Tibial artery (tissue), 4 donors: Measurements from ENCODE around the gene HHAT.

Experiments
- DNase-seq, 2 donors: peaks; one replicate each; pipeline ENCODE4 v3.0.0-alpha.2; 2019
- H3K27ac ChIP-seq, 2 donors: fragments of 200-600 bp; sonication (generic) in 1 of 2; 1 replicate in 1 of 2; 2 replicates in 1 of 2; pipeline ENCODE4 v1.5.1; 2018 to 2019; ENCODE audit warnings: mild to moderate bottlenecking in 1 of 2
- H3K27me3 ChIP-seq, 2 donors: fragments of 200-600 bp; sonication (generic) in 1 of 2; one replicate each; pipeline versions ENCODE4 v1.5.1 to v1.6.0; 2016 to 2019
- H3K36me3 ChIP-seq, 3 donors: fragments of 200-600 bp; sonication (generic) in 2 of 3; one replicate each; pipeline ENCODE4 v1.5.1; 2016 to 2019; ENCODE audit warnings: mild to moderate bottlenecking in 2 of 3
- H3K4me1 ChIP-seq, 4 donors: fragments of 200-600 bp; sonication (generic) in 2 of 4; 1 replicate in 3 of 4; 2 replicates in 1 of 4; pipeline ENCODE4 v1.5.1; 2016 to 2019
- H3K4me3 ChIP-seq, 2 donors: fragments of 200-600 bp; sonication (generic) in 1 of 2; 1 replicate in 1 of 2; 2 replicates in 1 of 2; pipeline ENCODE4 v1.5.1; 2018 to 2019; ENCODE audit warnings: mild to moderate bottlenecking in 2 of 2
- H3K9me3 ChIP-seq, 3 donors: fragments of 200-600 bp; sonication (generic) in 1 of 3; one replicate each; pipeline ENCODE4 v1.5.1; 2016 to 2019
- CTCF ChIP-seq, 2 experiments: fragments of 200-600 bp in 1 of 2; fragments of 450-650 bp in 1 of 2; IDR thresholded peaks; one replicate each; pipeline ENCODE4 v1.5.1; 2017 to 2019; ENCODE audit warnings: antibody characterized with exemption in 2 of 2, mild to moderate bottlenecking in 1 of 2, moderate library complexity in 1 of 2
- intact Hi-C: fragments of 100-400 bp; cut with DNase I; formaldehyde crosslinking; loops from one replicate; pipeline ENCODE4 v1.15.0; 2023; ENCODE audit warnings: low total_unique reads

HHAT gene

GRCh38 chr1:210629276-210629675 lies 300.6 kb downstream of the HHAT start:
- H3K4me1 ChIP-seq: peaks cover 0 to 9% (median 0%) of the 10 kb centered on the region in 4 donors
- no peaks in the 10 kb centered on the region for H3K27me3 ChIP-seq
- H3K9me3 ChIP-seq: no peaks in the 10 kb centered on the region
- intact Hi-C loops: no loop called here
- no peak overlapping the region for H3K4me3 ChIP-seq
- TF ChIP-seq CTCF (IDR thresholded peaks at IDR 0.05): no peak
- no peaks in the 10 kb centered on the region for H3K36me3 ChIP-seq
- no peak overlapping the region for H3K27ac ChIP-seq
- no peak for DNase-seq

- intact Hi-C loops: no loop called here
- Histone ChIP-seq H3K36me3 (no peaks in the 10 kb centered on the region), H3K4me1 (peaks cover 0 to 9% (median 0%) of the 10 kb centered on the region in 4 donors), H3K27ac (no peak overlapping the region), H3K9me3 (no peaks in the 10 kb centered on the region), H3K4me3 (no peak overlapping the region), H3K27me3 (no peaks in the 10 kb centered on the region)
- no peak for DNase-seq
- TF ChIP-seq CTCF (IDR thresholded peaks at IDR 0.05): no peak
These were observed 302.7 kb downstream of the HHAT start for GRCh38 chr1:210631399-210631798.

- Histone ChIP-seq H3K36me3 (no peaks in the 10 kb centered on the region), H3K9me3 (no peaks in the 10 kb centered on the region), H3K27me3 (no peaks in the 10 kb centered on the region), H3K4me3 (no peak overlapping the region), H3K27ac (no peak overlapping the region), H3K4me1 (peaks cover 0 to under 1% (median 0%) of the 10 kb centered on the region in 4 donors)
- DNase-seq: no peak
- TF ChIP-seq CTCF (IDR thresholded peaks at IDR 0.05): no peak
- intact Hi-C loops: no loop called here
These were observed 304.4 kb downstream of the HHAT start for GRCh38 chr1:210633140-210633539.

GRCh38 chr1:210633636-210634035 lies 304.9 kb downstream of the HHAT start:
- no peak for TF ChIP-seq CTCF (IDR thresholded peaks at IDR 0.05)
- Histone ChIP-seq H3K4me1 (no peaks in the 10 kb centered on the region), H3K27ac (no peak overlapping the region), H3K27me3 (no peaks in the 10 kb centered on the region), H3K4me3 (no peak overlapping the region), H3K9me3 (no peaks in the 10 kb centered on the region), H3K36me3 (no peaks in the 10 kb centered on the region)
- intact Hi-C loops: no loop called here
- no peak for DNase-seq

- Histone ChIP-seq H3K9me3 (no peaks in the 10 kb centered on the region), H3K27ac (no peak overlapping the region), H3K4me3 (no peak overlapping the region), H3K4me1 (no peaks in the 10 kb centered on the region), H3K27me3 (no peaks in the 10 kb centered on the region), H3K36me3 (no peaks in the 10 kb centered on the region)
- no peak for TF ChIP-seq CTCF (IDR thresholded peaks at IDR 0.05)
- intact Hi-C loops: no loop called here
- no peak for DNase-seq
These were observed 306.4 kb downstream of the HHAT start for GRCh38 chr1:210635108-210635507.

GRCh38 chr1:210641582-210641981 lies 312.9 kb downstream of the HHAT start:
- Histone ChIP-seq H3K4me3 (no peak overlapping the region), H3K27me3 (no peaks in the 10 kb centered on the region), H3K9me3 (no peaks in the 10 kb centered on the region), H3K27ac (no peak overlapping the region), H3K36me3 (no peaks in the 10 kb centered on the region), H3K4me1 (no peaks in the 10 kb centered on the region)
- DNase-seq: no peak
- no peak for TF ChIP-seq CTCF (IDR thresholded peaks at IDR 0.05)
- intact Hi-C loops: no loop called here
